Panc1 (cell line): ENCODE results near the gene PSMA5.

Experiments used
- TF ChIP-seq, protein P1 (sequence below): fragments of 450-650 bp; IDR thresholded peaks from 2 replicates; pipeline ENCODE4 v1.5.1; 2017; ENCODE audit warnings: mild to moderate bottlenecking
- TF ChIP-seq, protein P2 (sequence below), 2 experiments: IDR thresholded peaks; 2 replicates each; pipeline ENCODE4 v1.6.1; 2011 to 2012; ENCODE audit warnings: low read depth in 2 of 2, control low read depth in 1 of 2, low read length in 1 of 2, mild to moderate bottlenecking in 1 of 2, moderate library complexity in 1 of 2; ENCODE audit not compliant: insufficient read depth in 1 of 2

DNA sequence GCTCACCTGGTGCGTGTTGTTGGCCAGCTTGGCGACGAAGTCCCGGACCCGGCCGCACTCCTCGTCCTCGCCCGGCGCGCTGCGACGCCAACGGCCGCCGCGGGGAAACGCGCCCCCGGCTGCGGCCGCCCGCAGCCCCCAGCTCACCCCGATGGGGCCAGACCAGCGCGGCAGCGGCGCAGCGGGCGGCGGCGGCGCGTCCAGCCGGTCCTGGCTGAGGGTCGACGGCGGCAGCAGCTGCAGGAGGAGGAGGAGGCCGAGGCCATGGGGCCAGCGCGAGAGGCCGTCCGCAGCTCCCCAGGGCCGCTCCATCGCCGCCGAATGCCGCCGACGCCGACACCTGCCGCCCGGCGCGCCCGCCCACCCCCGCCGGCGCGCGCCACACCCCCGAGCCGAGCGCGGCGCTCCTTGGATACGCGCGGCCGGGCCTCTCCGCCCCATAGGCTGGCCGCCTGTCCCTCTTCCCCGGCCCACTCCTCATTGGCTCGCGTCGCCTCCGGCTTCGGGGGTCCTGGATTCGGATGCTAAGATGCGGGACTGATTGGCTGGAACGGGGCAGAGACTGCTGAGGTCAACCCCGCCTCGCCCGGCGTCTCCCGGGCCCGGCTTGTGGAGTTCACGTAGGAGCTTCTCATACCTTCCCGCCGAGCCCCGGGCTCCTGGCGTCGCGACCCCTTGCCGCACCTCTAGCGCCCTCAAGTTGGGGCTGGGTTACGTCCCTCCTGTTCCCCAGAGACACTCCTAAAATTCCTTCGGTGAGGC lies 28.5 kb downstream of the PSMA5 start, which contains the start of gene SORT1:
- TF ChIP-seq, protein P1, sequence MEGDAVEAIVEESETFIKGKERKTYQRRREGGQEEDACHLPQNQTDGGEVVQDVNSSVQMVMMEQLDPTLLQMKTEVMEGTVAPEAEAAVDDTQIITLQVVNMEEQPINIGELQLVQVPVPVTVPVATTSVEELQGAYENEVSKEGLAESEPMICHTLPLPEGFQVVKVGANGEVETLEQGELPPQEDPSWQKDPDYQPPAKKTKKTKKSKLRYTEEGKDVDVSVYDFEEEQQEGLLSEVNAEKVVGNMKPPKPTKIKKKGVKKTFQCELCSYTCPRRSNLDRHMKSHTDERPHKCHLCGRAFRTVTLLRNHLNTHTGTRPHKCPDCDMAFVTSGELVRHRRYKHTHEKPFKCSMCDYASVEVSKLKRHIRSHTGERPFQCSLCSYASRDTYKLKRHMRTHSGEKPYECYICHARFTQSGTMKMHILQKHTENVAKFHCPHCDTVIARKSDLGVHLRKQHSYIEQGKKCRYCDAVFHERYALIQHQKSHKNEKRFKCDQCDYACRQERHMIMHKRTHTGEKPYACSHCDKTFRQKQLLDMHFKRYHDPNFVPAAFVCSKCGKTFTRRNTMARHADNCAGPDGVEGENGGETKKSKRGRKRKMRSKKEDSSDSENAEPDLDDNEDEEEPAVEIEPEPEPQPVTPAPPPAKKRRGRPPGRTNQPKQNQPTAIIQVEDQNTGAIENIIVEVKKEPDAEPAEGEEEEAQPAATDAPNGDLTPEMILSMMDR = no peak
- TF ChIP-seq, protein P2, sequence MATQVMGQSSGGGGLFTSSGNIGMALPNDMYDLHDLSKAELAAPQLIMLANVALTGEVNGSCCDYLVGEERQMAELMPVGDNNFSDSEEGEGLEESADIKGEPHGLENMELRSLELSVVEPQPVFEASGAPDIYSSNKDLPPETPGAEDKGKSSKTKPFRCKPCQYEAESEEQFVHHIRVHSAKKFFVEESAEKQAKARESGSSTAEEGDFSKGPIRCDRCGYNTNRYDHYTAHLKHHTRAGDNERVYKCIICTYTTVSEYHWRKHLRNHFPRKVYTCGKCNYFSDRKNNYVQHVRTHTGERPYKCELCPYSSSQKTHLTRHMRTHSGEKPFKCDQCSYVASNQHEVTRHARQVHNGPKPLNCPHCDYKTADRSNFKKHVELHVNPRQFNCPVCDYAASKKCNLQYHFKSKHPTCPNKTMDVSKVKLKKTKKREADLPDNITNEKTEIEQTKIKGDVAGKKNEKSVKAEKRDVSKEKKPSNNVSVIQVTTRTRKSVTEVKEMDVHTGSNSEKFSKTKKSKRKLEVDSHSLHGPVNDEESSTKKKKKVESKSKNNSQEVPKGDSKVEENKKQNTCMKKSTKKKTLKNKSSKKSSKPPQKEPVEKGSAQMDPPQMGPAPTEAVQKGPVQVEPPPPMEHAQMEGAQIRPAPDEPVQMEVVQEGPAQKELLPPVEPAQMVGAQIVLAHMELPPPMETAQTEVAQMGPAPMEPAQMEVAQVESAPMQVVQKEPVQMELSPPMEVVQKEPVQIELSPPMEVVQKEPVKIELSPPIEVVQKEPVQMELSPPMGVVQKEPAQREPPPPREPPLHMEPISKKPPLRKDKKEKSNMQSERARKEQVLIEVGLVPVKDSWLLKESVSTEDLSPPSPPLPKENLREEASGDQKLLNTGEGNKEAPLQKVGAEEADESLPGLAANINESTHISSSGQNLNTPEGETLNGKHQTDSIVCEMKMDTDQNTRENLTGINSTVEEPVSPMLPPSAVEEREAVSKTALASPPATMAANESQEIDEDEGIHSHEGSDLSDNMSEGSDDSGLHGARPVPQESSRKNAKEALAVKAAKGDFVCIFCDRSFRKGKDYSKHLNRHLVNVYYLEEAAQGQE (IDR thresholded peaks at IDR 0.05; ENCODE audit: insufficient read depth in 1 of 2, low read depth in 2 of 2, low read length in 1 of 2) = no peak
